ENCODE measurements around the gene ADAMTSL2. TPM values are rescaled to one million over a fixed set of nuclear protein-coding genes. Genes with fewer than 3 reads are reported as not detected.

Gene ADAMTSL2
- total RNA-seq, 1 donor from 2014 or later: 1.3 TPM

DNA sequence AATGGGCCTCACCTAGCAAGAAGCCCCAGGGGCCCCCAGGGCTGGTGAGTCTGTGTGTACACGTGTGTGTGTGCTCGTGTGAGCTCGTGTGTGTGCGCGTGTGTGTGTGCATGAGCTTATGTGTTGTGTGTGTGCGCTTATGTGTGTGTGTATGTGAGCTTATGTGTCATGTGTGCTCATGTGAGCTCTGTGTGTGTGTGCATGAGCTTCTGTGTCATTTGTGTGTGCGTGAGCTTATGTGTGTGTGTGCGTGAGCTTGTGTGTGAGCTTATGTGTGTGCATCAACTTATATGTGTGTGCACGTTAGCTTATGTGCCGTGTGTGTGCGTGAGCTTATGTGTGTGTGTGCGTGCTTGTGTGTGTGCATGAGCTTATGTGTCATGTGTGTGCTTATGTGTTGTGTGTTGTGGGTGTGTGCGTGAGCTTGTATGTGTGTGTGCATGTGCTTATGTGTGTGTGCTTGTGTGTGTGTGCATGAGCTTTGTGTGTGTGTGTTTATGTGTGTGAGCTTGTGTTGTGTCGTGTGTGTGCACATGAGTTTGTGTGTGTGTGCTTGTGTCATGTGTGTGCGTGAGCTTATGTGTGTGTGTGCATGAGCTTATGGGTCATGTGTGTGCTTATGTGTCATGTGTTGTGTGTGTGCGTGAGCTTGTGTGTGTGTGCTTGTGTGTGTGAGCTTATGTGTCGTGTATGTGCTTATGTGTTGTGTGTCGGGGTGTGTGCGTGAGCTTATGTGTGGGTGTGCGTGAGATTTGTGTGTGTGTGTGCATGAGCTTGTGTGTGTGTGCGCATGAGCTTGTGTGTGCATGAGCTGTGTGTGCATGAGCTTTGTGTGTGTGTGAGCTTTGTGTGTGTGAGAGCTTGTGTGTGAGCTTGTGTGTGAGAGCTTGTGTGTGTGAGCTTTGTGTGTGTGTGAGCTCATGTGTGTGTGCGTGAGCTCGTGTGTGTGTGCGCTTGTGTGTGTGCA, 38.9 kb upstream of the ADAMTSL2 start:
- peaks cover 8% of the 10 kb centered on the region for H3K27me3 Mint-ChIP-seq (ENCODE audit: unreplicated experiment)
- TF ChIP-seq, protein P1, sequence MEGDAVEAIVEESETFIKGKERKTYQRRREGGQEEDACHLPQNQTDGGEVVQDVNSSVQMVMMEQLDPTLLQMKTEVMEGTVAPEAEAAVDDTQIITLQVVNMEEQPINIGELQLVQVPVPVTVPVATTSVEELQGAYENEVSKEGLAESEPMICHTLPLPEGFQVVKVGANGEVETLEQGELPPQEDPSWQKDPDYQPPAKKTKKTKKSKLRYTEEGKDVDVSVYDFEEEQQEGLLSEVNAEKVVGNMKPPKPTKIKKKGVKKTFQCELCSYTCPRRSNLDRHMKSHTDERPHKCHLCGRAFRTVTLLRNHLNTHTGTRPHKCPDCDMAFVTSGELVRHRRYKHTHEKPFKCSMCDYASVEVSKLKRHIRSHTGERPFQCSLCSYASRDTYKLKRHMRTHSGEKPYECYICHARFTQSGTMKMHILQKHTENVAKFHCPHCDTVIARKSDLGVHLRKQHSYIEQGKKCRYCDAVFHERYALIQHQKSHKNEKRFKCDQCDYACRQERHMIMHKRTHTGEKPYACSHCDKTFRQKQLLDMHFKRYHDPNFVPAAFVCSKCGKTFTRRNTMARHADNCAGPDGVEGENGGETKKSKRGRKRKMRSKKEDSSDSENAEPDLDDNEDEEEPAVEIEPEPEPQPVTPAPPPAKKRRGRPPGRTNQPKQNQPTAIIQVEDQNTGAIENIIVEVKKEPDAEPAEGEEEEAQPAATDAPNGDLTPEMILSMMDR (IDR thresholded peaks at IDR 0.05; ENCODE audit: partially characterized antibody, unreplicated experiment): no peak
- H3K27ac Mint-ChIP-seq (ENCODE audit: unreplicated experiment): no peak overlapping the region
- no peak overlapping the region for H3K4me3 Mint-ChIP-seq (ENCODE audit: unreplicated experiment)
- no peaks in the 10 kb centered on the region for H3K36me3 Mint-ChIP-seq (ENCODE audit: unreplicated experiment)
- DNase-seq: no peak
- H3K9me3 Mint-ChIP-seq (ENCODE audit: unreplicated experiment): peaks cover 12% of the 10 kb centered on the region
- H3K4me1 Mint-ChIP-seq (ENCODE audit: low read depth, unreplicated experiment): peaks cover 14% of the 10 kb centered on the region

- no peak overlapping the region for H3K4me3 Mint-ChIP-seq (ENCODE audit: unreplicated experiment)
- H3K27me3 Mint-ChIP-seq (ENCODE audit: unreplicated experiment): peaks cover 8% of the 10 kb centered on the region
- H3K4me1 Mint-ChIP-seq (ENCODE audit: low read depth, unreplicated experiment): peaks cover 14% of the 10 kb centered on the region
- peaks cover 16% of the 10 kb centered on the region for H3K9me3 Mint-ChIP-seq (ENCODE audit: unreplicated experiment)
- no peak for DNase-seq
- H3K36me3 Mint-ChIP-seq (ENCODE audit: unreplicated experiment): peaks cover 10% of the 10 kb centered on the region
- no peak overlapping the region for H3K27ac Mint-ChIP-seq (ENCODE audit: unreplicated experiment)
- TF ChIP-seq, protein P1 (IDR thresholded peaks at IDR 0.05; ENCODE audit: partially characterized antibody, unreplicated experiment): no peak
Observed at GRCh38 chr9:133496861-133497842, 37.4 kb upstream of the ADAMTSL2 start.

DNA sequence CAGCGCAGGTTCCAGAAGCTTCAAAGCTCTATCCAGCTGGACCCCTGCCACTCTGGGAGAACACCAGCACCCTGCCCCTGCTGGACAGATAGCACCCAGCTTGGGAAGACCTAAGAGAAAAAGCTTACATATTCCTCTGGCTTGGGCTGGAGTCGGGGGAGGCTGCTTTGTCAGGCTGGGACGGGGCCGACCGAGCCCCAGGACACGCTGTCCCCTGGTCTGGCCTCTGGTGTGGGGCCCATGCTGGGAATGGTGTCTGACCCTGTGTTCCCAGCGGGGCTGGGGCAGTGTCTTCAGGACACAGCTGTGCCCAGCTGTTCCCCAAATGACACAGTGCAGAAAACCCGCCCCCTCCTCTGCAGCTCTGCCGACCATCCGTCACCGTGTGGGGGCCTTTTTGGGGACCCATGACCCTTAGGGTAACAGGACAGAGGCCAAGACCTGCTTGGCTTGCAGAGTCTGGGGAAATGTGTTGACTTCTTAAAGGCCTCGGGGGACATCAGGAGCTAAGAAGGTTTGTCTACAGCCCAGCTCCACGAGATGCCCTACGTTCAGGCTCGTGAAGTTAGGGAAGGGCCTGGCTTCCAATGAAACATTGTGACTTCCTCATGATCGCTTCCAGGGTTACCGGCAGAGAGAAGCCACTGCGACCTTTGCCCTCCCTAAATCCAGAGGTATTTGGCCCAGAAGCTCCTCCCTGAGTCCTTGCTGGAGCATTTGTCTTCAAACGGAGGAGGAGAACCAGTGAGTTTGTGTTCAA, 35.2 kb upstream of the ADAMTSL2 start:
- DNase-seq: peak; percentile 6
- TF ChIP-seq, protein P1 (IDR thresholded peaks at IDR 0.05; ENCODE audit: partially characterized antibody, unreplicated experiment): no peak
- H3K4me1 Mint-ChIP-seq (ENCODE audit: low read depth, unreplicated experiment): peaks cover 11% of the 10 kb centered on the region
- H3K4me3 Mint-ChIP-seq (ENCODE audit: unreplicated experiment): no peak overlapping the region
- peaks cover 16% of the 10 kb centered on the region for H3K36me3 Mint-ChIP-seq (ENCODE audit: unreplicated experiment)
- H3K9me3 Mint-ChIP-seq (ENCODE audit: unreplicated experiment): peaks cover 16% of the 10 kb centered on the region
- H3K27me3 Mint-ChIP-seq (ENCODE audit: unreplicated experiment): peaks cover 10% of the 10 kb centered on the region
- H3K27ac Mint-ChIP-seq (ENCODE audit: unreplicated experiment): no peak overlapping the region

- Mint-ChIP-seq H3K36me3 (ENCODE audit: unreplicated experiment) (peaks cover 16% of the 10 kb centered on the region), H3K9me3 (ENCODE audit: unreplicated experiment) (peaks cover 16% of the 10 kb centered on the region), H3K4me3 (ENCODE audit: unreplicated experiment) (peak overlapping the region; percentile 27), H3K27me3 (ENCODE audit: unreplicated experiment) (peaks cover 10% of the 10 kb centered on the region), H3K27ac (ENCODE audit: unreplicated experiment) (no peak overlapping the region), H3K4me1 (ENCODE audit: low read depth, unreplicated experiment) (peaks cover 11% of the 10 kb centered on the region)
- DNase-seq: no peak
- TF ChIP-seq, protein P1 (IDR thresholded peaks at IDR 0.05; ENCODE audit: partially characterized antibody, unreplicated experiment): no peak
Observed at GRCh38 chr9:133499892-133500270, 34.6 kb upstream of the ADAMTSL2 start.

Measured in glutamatergic neuron (in vitro differentiated cells).